ENCODE results near the gene IMPDH1.

IMPDH1 gene

DNA sequence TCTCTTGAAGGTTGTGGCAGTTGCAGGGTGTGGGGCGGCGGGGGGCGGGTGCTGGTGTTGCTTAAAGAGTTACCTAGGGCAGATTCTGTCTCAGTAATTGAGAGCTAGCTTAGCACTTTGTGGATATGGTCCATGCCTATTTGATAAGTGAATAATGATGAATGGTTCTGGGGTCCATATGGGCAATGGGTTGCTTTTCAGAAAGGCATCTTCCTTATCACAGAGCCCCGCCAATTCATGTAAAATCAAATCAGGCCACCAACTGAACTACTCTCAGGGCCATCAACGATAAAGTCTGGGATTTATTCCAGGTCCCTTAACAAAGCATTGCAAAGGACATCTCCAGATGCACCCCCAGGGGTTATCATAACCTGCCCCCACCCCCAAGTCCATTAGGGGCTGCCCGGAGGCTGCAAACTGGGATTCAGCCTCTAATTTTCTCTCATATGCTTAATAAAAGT, 46.5 kb downstream of the IMPDH1 start:
- peaks cover 2 to 38% (median 33%) of the 10 kb centered on the region in 5 donors for H3K4me1 ChIP-seq (ENCODE audit: control insufficient read depth in 5 of 5, insufficient read depth in 5 of 5, low read length in 5 of 5)
- H3K27ac ChIP-seq (ENCODE audit: low read depth, low read length), result no peak overlapping the region
- H3K9me3 ChIP-seq (ENCODE audit: control insufficient read depth in 5 of 5, low read length in 5 of 5), result no peaks in the 10 kb centered on the region
- peaks cover 0 to 7% (median 0%) of the 10 kb centered on the region in 5 donors for H3K27me3 ChIP-seq (ENCODE audit: control insufficient read depth in 5 of 5, insufficient read depth in 4 of 5, low read length in 5 of 5)
- H3K4me3 ChIP-seq (ENCODE audit: low read depth in 1 of 5, low read length in 5 of 5), result no peak overlapping the region
- no peaks in the 10 kb centered on the region for H3K36me3 ChIP-seq (ENCODE audit: control insufficient read depth in 5 of 5, insufficient read depth in 5 of 5, low read length in 5 of 5)
- no peak overlapping the region for H3K9ac ChIP-seq (ENCODE audit: low read length in 5 of 5)

DNA sequence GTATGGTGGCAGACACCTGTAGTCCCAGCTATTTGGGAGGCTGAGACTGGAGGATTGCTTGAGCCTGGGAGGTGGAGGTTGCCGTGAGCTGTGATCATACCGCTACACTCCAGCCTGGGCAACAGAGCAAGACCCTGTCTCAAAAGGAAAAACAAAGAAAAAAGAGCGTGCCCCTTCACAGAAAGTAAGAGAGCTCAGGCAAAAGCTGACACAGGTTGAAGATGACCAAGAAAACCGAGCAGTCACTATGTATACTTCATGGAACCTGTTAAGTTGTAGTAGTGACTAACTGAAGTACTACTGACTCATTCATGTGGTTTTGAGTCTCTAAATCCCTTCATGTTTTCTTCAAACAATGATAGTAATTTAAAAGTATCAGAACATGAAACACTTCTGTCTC, 47.1 kb downstream of the IMPDH1 start:
- Histone ChIP-seq H3K9me3 (ENCODE audit: control insufficient read depth in 5 of 5, low read length in 5 of 5) (no peaks in the 10 kb centered on the region), H3K27me3 (ENCODE audit: control insufficient read depth in 5 of 5, insufficient read depth in 4 of 5, low read length in 5 of 5) (peaks cover 0 to 7% (median 0%) of the 10 kb centered on the region in 5 donors), H3K4me1 (ENCODE audit: control insufficient read depth in 5 of 5, insufficient read depth in 5 of 5, low read length in 5 of 5) (peaks cover 2 to 44% (median 39%) of the 10 kb centered on the region in 5 donors), H3K9ac (ENCODE audit: low read length in 5 of 5) (no peak overlapping the region), H3K27ac (ENCODE audit: low read depth, low read length) (no peak overlapping the region), H3K4me3 (ENCODE audit: low read depth in 1 of 5, low read length in 5 of 5) (no peak overlapping the region), H3K36me3 (ENCODE audit: control insufficient read depth in 5 of 5, insufficient read depth in 5 of 5, low read length in 5 of 5) (no peaks in the 10 kb centered on the region)

DNA sequence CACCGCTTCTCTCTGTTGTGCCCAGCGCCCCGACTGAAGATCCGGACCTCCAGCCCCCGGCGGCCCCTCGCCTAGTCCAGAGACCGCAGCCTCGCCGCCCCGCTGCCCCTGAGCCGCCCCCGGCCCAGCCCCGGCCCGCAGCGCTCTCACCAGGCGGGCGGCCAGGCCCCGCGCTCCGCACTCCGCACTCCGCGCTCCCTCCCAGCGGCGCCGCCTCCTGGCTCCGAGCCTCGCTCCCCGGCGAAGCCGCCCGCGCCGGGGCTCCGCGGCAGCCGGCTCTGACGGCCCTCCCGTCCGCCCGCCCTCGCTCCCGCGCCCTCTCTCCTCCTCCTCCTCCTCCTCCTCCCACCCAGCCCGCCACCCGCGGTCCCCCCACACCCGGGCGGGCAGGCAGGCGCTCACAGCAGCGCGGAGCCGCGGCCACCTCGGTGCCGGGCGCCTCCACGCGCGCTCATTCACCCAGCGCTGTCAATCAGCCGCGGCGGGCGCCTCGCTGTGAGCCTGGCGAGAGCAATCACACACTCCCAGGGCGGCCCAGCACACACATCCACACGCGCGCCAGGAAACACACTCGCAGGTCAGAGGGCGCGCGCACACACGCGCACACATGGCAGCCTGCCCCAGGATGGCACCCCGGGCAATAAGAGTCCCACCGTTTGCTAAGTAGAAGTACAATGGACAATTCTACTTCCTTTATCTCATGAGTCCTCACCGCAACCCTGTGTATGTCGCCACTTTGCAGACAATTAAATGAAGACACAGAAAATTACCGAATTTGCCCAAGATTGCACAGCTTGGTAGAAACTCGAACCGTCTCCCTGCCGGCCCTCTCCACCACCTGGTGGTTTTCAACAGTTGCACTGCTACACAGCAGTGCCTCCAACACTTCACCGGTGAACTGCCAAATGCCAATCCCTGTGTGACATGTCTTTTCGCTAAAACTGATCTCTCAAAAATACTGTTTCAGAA, 48.1 kb downstream of the IMPDH1 start, which contains the start of gene PRRT4:
Gene PRRT4 (minus strand): TSS at position 280 of the 969 bp plus-strand sequence.
- peaks cover 0 to 7% (median 0%) of the 10 kb centered on the region in 5 donors for H3K27me3 ChIP-seq (ENCODE audit: control insufficient read depth in 5 of 5, insufficient read depth in 4 of 5, low read length in 5 of 5)

DNA sequence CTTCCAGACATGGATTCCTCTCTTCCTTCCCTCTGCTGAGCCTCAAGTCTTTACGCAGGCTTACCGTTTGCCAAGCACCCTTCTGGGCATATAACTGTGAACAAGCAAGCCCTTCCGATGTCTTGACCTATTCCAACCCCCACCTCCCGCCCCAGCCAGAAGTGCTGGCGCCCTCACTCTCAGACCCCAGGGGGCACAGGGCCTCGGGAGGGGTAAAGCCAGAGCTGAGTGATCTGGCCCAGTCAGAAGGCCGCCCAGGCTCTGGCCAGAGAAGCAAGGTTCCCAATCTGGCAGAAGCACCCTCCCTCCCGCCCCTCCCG, 49.5 kb downstream of the IMPDH1 start:
- Histone ChIP-seq H3K27me3 (ENCODE audit: control insufficient read depth in 5 of 5, insufficient read depth in 4 of 5, low read length in 5 of 5) (peaks cover 0 to 7% (median 0%) of the 10 kb centered on the region in 5 donors), H3K4me3 (ENCODE audit: low read depth in 1 of 5, low read length in 5 of 5) (peak overlapping the region in 4 of 5 donors; percentile 38 to 80 (median 66)), H3K27ac (ENCODE audit: low read depth, low read length) (peak overlapping the region; percentile 67), H3K4me1 (ENCODE audit: control insufficient read depth in 5 of 5, insufficient read depth in 5 of 5, low read length in 5 of 5) (peaks cover 2 to 59% (median 49%) of the 10 kb centered on the region in 5 donors), H3K36me3 (ENCODE audit: control insufficient read depth in 5 of 5, insufficient read depth in 5 of 5, low read length in 5 of 5) (no peaks in the 10 kb centered on the region), H3K9ac (ENCODE audit: low read length in 5 of 5) (peak overlapping the region in 1 of 5 donors; percentile 73), H3K9me3 (ENCODE audit: control insufficient read depth in 5 of 5, low read length in 5 of 5) (no peaks in the 10 kb centered on the region)

More for the DNA sequence above, 48.1 kb downstream of the IMPDH1 start, which contains the start of gene PRRT4:
- peak within 1 kb of the TSS; percentile 67 for H3K27ac ChIP-seq (ENCODE audit: low read depth, low read length)
- H3K36me3 ChIP-seq (ENCODE audit: control insufficient read depth in 5 of 5, insufficient read depth in 5 of 5, low read length in 5 of 5), result no peaks in the 10 kb centered on the region
- peak within 1 kb of the TSS in 4 of 5 donors; percentile 17 to 73 (median 34) for H3K9ac ChIP-seq (ENCODE audit: low read length in 5 of 5)
- peak within 1 kb of the TSS; percentile 59 to 80 (median 62) for H3K4me3 ChIP-seq (ENCODE audit: low read depth in 1 of 5, low read length in 5 of 5)
- peaks cover 2 to 53% (median 49%) of the 10 kb centered on the region in 5 donors for H3K4me1 ChIP-seq (ENCODE audit: control insufficient read depth in 5 of 5, insufficient read depth in 5 of 5, low read length in 5 of 5)
- H3K9me3 ChIP-seq (ENCODE audit: control insufficient read depth in 5 of 5, low read length in 5 of 5), result no peaks in the 10 kb centered on the region

DNA sequence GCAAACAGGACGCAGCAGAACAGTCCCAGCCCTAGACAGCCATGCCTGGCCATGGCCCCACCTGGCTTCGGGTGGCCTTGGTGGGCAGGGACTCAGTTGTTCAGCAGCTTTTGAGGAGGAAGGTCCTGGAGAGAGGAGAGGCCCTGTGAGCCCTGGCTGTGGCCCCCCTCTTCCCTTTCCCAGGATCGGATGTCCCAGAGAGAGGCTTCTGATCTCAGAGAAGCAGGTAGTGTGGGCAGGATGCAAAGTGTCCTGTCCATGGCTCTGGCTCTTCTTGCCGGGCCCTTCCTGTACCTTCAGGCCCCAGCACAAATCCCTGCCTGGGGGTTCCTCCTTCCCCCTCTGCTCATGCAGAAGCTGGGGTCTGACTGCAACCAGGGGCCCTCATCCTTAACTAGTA, 49.8 kb downstream of the IMPDH1 start:
- Histone ChIP-seq H3K27ac (ENCODE audit: low read depth, low read length) (peak overlapping the region; percentile 67), H3K4me1 (ENCODE audit: control insufficient read depth in 5 of 5, insufficient read depth in 5 of 5, low read length in 5 of 5) (peaks cover 2 to 59% (median 49%) of the 10 kb centered on the region in 5 donors), H3K36me3 (ENCODE audit: control insufficient read depth in 5 of 5, insufficient read depth in 5 of 5, low read length in 5 of 5) (peaks cover 0 to under 1% (median 0%) of the 10 kb centered on the region in 5 donors), H3K9me3 (ENCODE audit: control insufficient read depth in 5 of 5, low read length in 5 of 5) (no peaks in the 10 kb centered on the region), H3K9ac (ENCODE audit: low read length in 5 of 5) (peak overlapping the region in 1 of 5 donors; percentile 73), H3K4me3 (ENCODE audit: low read depth in 1 of 5, low read length in 5 of 5) (peak overlapping the region in 2 of 5 donors; percentile 38 to 72), H3K27me3 (ENCODE audit: control insufficient read depth in 5 of 5, insufficient read depth in 4 of 5, low read length in 5 of 5) (peaks cover 0 to 7% (median 0%) of the 10 kb centered on the region in 5 donors)

DNA sequence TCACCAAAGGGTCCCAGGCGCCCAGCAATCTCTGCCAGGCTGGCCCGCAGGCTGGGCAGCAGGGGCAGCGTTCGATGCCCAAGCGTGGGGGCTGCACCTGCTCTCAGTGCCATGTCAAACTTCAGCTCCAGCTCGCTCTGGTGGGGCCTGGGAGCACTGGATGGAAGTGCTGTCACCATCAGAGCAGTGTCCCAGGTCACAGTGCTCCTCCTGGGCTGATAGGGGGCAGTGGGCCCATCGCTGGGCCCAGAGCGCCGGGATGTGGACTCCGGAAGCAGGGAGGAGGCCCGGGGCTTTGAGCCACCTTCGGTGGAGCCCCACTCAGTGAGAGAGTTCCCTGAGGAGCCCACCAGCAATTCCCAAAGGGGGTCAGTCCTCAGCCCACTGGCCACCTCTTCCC, 50.4 kb downstream of the IMPDH1 start:
- Histone ChIP-seq H3K4me3 (ENCODE audit: low read depth in 1 of 5, low read length in 5 of 5) (no peak overlapping the region), H3K9me3 (ENCODE audit: control insufficient read depth in 5 of 5, low read length in 5 of 5) (no peaks in the 10 kb centered on the region), H3K9ac (ENCODE audit: low read length in 5 of 5) (no peak overlapping the region), H3K36me3 (ENCODE audit: control insufficient read depth in 5 of 5, insufficient read depth in 5 of 5, low read length in 5 of 5) (peaks cover 0 to 3% (median 0%) of the 10 kb centered on the region in 5 donors), H3K27me3 (ENCODE audit: control insufficient read depth in 5 of 5, insufficient read depth in 4 of 5, low read length in 5 of 5) (peaks cover 0 to 7% (median 0%) of the 10 kb centered on the region in 5 donors), H3K27ac (ENCODE audit: low read depth, low read length) (no peak overlapping the region), H3K4me1 (ENCODE audit: control insufficient read depth in 5 of 5, insufficient read depth in 5 of 5, low read length in 5 of 5) (peaks cover 2 to 59% (median 49%) of the 10 kb centered on the region in 5 donors)

DNA sequence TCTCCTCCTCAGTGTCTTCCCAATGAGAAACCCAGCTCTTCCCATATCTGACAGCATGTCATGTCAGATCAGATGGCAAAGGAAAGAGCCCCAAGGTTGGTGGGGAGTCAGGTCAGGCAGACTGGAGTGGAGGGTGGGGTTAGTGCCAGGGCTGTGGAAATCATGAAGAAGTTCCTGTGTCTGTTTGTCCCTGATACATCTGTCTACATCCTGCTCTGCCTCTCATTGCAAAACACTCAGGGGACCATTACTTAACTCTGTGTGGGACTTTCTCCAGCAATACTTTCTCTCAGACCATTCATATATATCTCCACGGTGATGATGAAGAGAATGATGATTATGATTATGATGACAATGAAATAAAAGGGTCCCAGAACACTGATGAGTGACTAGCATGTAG, 51.5 kb downstream of the IMPDH1 start:
- no peak overlapping the region for H3K9ac ChIP-seq (ENCODE audit: low read length in 5 of 5)
- peaks cover 2 to 59% (median 49%) of the 10 kb centered on the region in 5 donors for H3K4me1 ChIP-seq (ENCODE audit: control insufficient read depth in 5 of 5, insufficient read depth in 5 of 5, low read length in 5 of 5)
- H3K36me3 ChIP-seq (ENCODE audit: control insufficient read depth in 5 of 5, insufficient read depth in 5 of 5, low read length in 5 of 5), result peaks cover 0 to 3% (median 0%) of the 10 kb centered on the region in 5 donors
- peak overlapping the region; percentile 19 for H3K27ac ChIP-seq (ENCODE audit: low read depth, low read length)
- peaks cover 0 to 9% (median 0%) of the 10 kb centered on the region in 5 donors for H3K27me3 ChIP-seq (ENCODE audit: control insufficient read depth in 5 of 5, insufficient read depth in 4 of 5, low read length in 5 of 5)
- no peak overlapping the region for H3K4me3 ChIP-seq (ENCODE audit: low read depth in 1 of 5, low read length in 5 of 5)
- H3K9me3 ChIP-seq (ENCODE audit: control insufficient read depth in 5 of 5, low read length in 5 of 5), result no peaks in the 10 kb centered on the region

DNA sequence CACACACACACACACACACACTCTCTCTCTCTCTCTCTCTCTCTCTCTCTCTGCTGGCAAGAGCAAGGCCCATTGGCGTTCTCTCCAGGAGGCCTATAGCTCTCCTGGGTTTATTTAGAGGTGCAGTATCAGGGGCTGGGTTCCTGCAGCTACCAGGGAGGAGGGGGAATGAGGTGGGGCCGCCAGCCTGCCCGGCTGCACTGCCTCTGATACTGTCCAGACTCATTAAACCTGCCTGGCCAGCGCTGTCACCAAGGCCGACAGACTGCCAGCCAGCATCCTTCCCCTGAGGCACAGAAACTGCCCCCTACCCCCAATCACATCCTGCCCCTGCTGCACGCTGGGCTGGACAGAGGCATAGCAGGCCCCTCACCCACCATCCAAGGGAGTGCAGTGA, 52.6 kb downstream of the IMPDH1 start:
- no peaks in the 10 kb centered on the region for H3K9me3 ChIP-seq (ENCODE audit: control insufficient read depth in 5 of 5, low read length in 5 of 5)
- no peak overlapping the region for H3K9ac ChIP-seq (ENCODE audit: low read length in 5 of 5)
- H3K4me3 ChIP-seq (ENCODE audit: low read depth in 1 of 5, low read length in 5 of 5), result peak overlapping the region in 1 of 5 donors; percentile 8
- H3K27ac ChIP-seq (ENCODE audit: low read depth, low read length), result no peak overlapping the region
- peaks cover 0 to 4% (median 0%) of the 10 kb centered on the region in 5 donors for H3K27me3 ChIP-seq (ENCODE audit: control insufficient read depth in 5 of 5, insufficient read depth in 4 of 5, low read length in 5 of 5)
- H3K36me3 ChIP-seq (ENCODE audit: control insufficient read depth in 5 of 5, insufficient read depth in 5 of 5, low read length in 5 of 5), result peaks cover 0 to 3% (median 0%) of the 10 kb centered on the region in 5 donors
- peaks cover 2 to 61% (median 54%) of the 10 kb centered on the region in 5 donors for H3K4me1 ChIP-seq (ENCODE audit: control insufficient read depth in 5 of 5, insufficient read depth in 5 of 5, low read length in 5 of 5)

DNA sequence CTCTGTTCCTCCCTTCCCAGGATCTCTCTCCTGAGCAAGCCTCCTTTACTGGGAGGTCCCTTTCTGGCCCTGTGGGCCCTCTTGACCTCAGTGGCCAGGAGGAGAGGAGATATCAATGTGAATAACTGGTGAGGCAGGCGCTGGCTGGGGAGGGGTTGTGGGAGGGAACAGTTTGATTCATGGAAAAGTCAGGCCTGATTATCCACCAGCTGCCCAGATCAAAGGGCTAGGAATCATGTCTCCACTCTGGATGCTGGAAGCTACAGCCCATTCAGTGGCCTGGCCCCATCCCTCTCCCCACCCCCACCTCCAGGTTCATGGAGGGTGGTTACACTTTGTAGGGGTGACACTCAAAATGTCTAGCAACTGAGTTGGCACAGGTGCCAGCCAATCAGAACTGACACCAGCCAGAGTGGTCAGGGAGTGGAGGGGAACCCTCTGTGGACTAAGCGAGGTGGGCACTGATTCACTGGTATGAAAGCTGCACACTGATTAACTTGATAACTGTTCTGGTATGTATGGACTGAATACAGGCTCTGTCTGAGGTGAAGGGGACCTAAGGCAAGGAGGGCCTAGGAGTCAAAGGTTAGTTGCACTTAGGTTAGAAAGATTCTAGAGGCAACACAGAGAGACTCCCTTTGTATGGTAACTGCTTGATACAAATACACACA, 53.1 kb downstream of the IMPDH1 start:
- Histone ChIP-seq H3K36me3 (ENCODE audit: control insufficient read depth in 5 of 5, insufficient read depth in 5 of 5, low read length in 5 of 5) (peaks cover 0 to 3% (median 0%) of the 10 kb centered on the region in 5 donors), H3K9ac (ENCODE audit: low read length in 5 of 5) (no peak overlapping the region), H3K27me3 (ENCODE audit: control insufficient read depth in 5 of 5, insufficient read depth in 4 of 5, low read length in 5 of 5) (peaks cover 0 to 3% (median 0%) of the 10 kb centered on the region in 5 donors), H3K27ac (ENCODE audit: low read depth, low read length) (no peak overlapping the region), H3K4me3 (ENCODE audit: low read depth in 1 of 5, low read length in 5 of 5) (no peak overlapping the region), H3K9me3 (ENCODE audit: control insufficient read depth in 5 of 5, low read length in 5 of 5) (no peaks in the 10 kb centered on the region), H3K4me1 (ENCODE audit: control insufficient read depth in 5 of 5, insufficient read depth in 5 of 5, low read length in 5 of 5) (peaks cover 2 to 57% (median 50%) of the 10 kb centered on the region in 5 donors)
